ENCODE measurements around the gene EEF1A2.

DNA sequence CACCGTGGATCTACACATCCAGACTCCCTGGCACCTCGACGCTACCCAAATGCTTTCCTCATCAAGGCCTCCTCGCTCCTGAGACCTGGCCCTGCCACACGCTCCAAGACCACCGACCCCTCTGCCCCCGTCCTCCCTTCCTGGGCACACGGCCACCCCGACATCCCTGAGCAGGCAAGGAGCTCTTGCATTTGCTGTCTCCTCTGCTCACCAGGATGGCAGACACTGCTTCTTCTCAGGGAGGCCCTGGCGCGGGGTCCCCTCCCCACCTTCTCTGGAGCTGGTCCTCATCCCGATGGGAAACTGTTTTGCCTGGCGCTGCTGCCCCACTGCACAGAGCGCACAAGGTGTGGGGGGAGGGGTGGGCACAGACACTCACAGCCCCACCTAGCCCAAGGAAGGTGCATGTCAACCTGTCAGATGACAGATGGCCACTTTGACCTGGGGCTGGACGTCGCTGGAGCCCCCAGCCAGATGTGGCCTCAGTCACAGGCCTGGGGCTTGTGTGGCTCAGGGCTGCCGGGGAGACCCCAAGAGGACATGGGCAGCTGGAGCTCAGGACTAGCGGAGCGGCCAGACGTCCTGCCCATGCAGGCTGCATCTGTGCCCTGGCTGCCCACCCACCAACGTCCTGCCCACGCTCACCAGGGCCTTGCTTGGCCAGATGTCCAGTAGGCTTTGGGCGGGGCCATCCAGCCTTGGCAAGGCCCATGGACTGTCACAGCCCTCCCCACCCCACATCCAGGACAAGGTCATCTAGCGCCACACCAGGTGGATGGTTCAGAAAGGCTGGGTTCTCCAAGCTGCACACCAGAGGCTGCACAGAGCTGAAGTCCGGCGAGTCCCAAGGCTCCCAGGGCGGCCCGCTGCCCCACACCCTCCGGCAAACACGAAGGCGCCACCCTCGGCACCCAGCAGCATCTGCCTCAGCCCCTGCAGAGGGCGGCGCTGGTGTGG lies 20.3 kb downstream of the EEF1A2 start:
- TF ChIP-seq, protein P1, sequence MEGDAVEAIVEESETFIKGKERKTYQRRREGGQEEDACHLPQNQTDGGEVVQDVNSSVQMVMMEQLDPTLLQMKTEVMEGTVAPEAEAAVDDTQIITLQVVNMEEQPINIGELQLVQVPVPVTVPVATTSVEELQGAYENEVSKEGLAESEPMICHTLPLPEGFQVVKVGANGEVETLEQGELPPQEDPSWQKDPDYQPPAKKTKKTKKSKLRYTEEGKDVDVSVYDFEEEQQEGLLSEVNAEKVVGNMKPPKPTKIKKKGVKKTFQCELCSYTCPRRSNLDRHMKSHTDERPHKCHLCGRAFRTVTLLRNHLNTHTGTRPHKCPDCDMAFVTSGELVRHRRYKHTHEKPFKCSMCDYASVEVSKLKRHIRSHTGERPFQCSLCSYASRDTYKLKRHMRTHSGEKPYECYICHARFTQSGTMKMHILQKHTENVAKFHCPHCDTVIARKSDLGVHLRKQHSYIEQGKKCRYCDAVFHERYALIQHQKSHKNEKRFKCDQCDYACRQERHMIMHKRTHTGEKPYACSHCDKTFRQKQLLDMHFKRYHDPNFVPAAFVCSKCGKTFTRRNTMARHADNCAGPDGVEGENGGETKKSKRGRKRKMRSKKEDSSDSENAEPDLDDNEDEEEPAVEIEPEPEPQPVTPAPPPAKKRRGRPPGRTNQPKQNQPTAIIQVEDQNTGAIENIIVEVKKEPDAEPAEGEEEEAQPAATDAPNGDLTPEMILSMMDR (IDR thresholded peaks at IDR 0.05) = no peak
- TF ChIP-seq EZH2 (IDR thresholded peaks at IDR 0.05) (no peak), EZH2phosphoT487 (IDR thresholded peaks at IDR 0.05) (no peak)
